ENCODE measurements around the gene KIR3DL2.
"Not testable (repeated sequence)": the region's sequence is repeated elsewhere in the genome, so short reads cannot be mapped to it uniquely, and the experiment has no call there.

Gene KIR3DL2

DNA sequence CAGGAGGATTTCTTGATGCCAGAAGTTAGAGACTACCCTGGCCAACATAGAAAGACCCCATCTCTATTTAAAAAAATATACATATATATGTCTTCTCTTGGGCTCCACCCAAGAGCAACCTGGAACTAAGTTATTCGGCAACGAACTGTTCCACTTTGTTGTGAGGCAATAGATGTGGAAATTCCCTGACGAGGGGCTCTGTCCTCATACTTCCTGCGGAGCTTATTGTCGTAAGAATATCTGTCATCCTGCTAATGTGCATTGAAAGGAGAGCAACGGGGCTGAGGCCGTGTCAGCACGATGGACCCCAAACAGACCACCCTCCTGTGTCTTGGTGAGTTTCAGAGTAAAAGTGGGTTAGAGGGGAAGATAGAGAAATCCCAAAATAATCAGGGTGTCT, 23.7 kb downstream of the KIR3DL2 start, which contains the start of gene FCAR:
TSS of gene FCAR (plus strand) at position 246 of the 400 bp plus-strand sequence. CDS start at position 301, 55 bp downstream.
- no peak for FAIRE-seq

- no peak for FAIRE-seq
Measured at GRCh38 chr19:54875506-54875905, 25.3 kb downstream of the KIR3DL2 start.

- no peak for FAIRE-seq
Measured at GRCh38 chr19:54877471-54877870, 27.2 kb downstream of the KIR3DL2 start.

DNA sequence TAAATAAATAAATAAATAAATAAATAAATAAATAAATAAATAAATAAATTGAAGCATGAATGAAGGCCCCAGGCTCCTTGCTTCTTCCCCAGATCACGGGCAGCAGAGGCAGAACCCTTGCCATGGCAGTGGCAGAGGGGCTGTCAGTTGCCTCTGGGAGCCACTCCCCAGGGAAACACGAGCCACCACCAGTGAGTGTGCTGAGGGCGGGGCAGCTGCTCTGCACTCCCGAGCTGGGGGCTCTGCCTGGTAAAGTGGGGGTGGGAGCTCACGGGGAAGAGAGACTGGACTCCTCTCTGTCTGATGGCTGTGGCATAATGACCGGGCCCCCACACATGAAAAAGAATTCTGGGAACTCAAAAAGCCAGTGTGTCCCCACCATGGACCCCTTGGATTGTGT, 31.6 kb downstream of the KIR3DL2 start:
- FAIRE-seq, result no peak

GRCh38 chr19:54882758-54883157, 32.5 kb downstream of the KIR3DL2 start:
- no peak for FAIRE-seq

GRCh38 chr19:54883228-54883627, 33.0 kb downstream of the KIR3DL2 start:
- no peak for FAIRE-seq

DNA sequence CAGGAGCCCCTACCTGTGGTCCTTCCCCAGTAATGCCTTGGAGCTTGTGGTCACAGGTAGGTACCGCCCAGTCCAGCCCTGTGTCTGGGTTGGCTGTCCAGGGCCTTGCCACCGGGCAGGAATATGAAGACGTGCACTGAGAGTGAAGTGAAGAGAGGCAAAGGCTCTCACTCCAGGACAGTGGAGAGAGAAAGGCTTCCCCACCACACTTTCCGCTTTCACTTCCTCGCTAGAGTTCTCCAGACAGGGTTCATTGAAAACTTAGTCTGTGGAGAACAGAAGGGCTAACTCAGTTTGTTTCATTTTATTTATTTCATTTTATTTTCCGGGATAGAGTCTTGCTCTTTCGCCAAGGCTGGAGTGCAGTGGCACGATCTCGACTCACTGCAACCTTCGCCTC, 38.0 kb downstream of the KIR3DL2 start:
- FAIRE-seq, result no peak

GRCh38 chr19:54889566-54889965, 39.3 kb downstream of the KIR3DL2 start:
- no peak for FAIRE-seq

GRCh38 chr19:54893406-54893805, 43.2 kb downstream of the KIR3DL2 start:
- FAIRE-seq, result no peak

GRCh38 chr19:54894106-54894505, 43.9 kb downstream of the KIR3DL2 start:
- not testable (repeated sequence) for FAIRE-seq

DNA sequence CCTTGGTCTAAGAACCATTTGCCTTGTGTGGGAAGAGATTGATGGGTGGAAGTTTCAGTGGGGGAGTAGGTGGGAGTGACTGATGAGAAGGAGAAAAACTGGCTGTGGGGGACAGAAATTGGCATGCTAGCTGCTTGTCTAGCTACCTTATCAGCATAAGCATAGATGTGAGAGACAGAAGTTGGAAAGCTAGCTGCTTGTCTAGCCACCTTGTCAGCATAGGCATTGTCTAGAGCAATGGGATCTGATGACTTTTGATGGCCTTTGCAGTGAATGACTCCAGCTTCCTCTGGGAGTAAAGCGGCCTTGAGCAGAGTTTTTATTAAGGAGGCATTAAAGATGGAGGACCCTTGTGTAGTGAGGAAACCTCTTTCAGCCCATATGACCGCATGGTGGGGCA, 45.8 kb downstream of the KIR3DL2 start:
- FAIRE-seq, result no peak

GRCh38 chr19:54898685-54899084, 48.4 kb downstream of the KIR3DL2 start:
- not testable (repeated sequence) for FAIRE-seq

- not testable (repeated sequence) for FAIRE-seq
Measured at GRCh38 chr19:54899646-54900045, 49.4 kb downstream of the KIR3DL2 start.

GRCh38 chr19:54901153-54901552, 50.9 kb downstream of the KIR3DL2 start:
- FAIRE-seq, result not testable (repeated sequence)

DNA sequence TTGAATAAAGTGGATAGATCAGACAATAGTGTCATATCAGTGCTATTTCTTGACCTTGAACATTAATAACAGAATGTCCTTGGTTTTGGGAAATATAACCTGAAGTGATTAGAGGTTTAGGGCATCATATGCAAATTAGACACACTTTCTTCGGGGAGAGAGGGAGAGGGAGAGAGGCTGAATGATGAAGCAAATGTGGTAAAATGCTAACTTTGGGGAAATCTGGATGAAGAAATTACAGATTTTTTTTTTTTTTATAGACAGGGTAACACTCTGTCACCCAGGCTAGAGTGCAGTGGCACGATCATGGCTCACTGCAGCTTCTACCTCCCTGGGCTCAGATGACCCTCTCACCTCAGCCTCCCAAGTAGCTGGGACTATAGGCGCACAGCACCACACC, 51.8 kb downstream of the KIR3DL2 start:
- FAIRE-seq, result no peak

- FAIRE-seq, result no peak
Measured at GRCh38 chr19:54903303-54903702, 53.1 kb downstream of the KIR3DL2 start.

DNA sequence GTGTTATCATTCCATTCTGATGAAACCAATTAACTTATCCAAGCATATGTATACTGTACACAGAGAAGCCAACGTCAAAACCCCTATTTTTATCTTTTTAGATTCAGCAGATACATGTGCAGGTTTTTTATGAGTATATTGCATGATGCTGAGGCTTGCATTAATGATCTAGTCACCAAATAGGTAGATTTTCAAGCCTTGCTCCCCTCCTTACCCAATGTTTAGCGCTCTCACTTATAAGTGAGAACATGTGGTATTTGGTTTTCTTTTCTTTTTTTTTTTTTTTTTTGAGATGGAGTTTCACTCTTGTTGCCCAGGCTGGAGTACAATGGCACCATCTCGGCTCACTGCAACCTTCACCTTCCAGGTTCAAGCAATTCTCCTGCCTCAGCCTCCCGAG, 54.0 kb downstream of the KIR3DL2 start:
- not testable (repeated sequence) for FAIRE-seq

- no peak for FAIRE-seq
Measured at GRCh38 chr19:54905421-54905802, 55.2 kb downstream of the KIR3DL2 start.

GRCh38 chr19:54905803-54906511, 55.7 kb downstream of the KIR3DL2 start, which contains the start of gene NCR1:
TSS of gene NCR1 (plus strand) at chr19:54906148. CDS start at chr19:54906188, 40 bp downstream.
- no peak for FAIRE-seq

DNA sequence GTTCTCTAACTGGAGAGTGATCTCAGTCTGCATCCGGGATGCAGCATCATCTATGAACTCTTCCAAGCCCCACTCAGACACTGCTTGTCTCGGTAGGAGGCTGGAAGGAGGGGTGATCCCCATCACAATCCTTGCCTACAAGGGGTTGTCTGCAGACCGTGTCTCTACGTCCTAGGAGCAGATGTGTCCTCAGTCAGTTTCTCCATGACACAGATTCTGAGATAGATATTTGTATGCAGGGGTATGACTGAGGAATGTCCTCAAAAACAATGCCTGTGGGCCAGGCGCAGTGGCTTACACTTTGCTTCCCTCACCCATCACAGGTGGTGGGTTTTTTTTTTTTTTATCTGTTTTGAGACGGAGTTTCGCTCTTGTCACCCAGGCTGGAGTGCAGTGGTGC, 56.6 kb downstream of the KIR3DL2 start:
- no peak for FAIRE-seq

DNA sequence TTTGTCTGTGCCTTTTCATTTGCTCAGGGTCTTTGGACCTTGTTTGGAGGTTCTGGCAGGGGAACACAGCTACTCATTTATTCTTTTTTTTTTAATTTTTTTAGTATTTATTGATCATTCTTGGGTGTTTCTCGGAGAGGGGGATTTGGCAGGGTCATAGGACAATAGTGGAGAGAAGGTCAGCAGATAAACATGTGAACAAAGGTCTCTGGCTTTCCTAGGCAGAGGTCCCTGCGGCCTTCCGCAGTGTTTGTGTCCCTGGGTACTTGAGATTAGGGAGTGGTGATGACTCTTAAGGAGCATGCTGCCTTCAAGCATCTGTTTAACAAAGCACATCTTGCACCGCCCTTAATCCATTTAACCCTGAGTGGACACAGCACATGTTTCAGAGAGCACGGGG, 57.7 kb downstream of the KIR3DL2 start:
- FAIRE-seq, result not testable (repeated sequence)

Data from islet of Langerhans (tissue), 1 donor.